C1 segment of cervical spinal cord (tissue), 14 donors: ENCODE results near the gene KCNMB4.
"Not testable (repeated sequence)": the region's sequence is repeated elsewhere in the genome, so short reads cannot be mapped to it uniquely, and the experiment has no call there.

Experiments
- DNase-seq, 14 donors: peaks; one replicate each; lab custom pipeline; 2025; lab: John Stamatoyannopoulos, UW

KCNMB4 gene

GRCh38 chr12:70367258-70368141, 1.4 kb downstream of the KCNMB4 start:
- DNase-seq = peak in 4 of 14 donors; percentile 18 to 61 (median 34)

DNA sequence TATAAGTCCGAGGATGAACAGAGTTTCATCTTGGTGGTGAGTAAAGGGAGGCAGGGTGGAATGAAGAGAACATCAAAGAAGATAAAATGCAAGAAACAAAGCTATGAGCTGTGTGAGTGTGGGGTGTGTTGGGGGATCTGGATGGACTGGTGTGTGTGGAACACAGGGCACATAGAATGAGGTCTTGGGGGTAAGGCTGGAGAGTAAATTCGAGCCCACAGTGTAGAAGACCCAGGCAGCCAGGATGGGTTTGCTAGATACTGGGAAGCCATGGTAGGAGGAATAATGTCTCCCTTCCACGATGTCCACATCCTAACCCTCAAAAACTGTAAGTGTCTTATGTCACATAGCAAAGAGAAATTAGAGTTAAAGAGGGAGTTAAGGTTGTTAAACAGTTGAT, 6.8 kb downstream of the KCNMB4 start:
- DNase-seq = no peak

GRCh38 chr12:70379846-70380245, 13.8 kb downstream of the KCNMB4 start:
- no peak for DNase-seq

DNA sequence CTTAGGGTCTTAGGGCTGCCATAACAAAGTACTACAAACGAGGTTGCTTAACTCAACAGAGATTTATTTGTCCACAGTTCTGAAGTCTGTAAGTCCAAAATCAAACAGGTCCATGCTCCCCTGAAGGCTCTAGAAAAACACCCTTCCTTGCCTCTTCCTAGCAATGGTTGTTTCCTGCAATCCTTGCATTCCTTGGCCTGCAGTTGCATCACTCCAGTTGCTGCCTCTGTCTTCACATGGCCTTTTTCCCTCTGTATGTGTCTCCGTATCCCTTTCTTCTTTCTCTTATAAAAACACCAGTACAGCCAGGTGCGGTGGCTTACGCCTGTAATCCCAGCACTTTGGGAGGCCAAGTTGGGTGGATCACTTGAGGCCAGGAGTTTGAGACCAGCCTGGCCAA, 17.4 kb downstream of the KCNMB4 start:
- no peak for DNase-seq

GRCh38 chr12:70383886-70384285, 17.8 kb downstream of the KCNMB4 start:
- no peak for DNase-seq

- no peak for DNase-seq
These were observed 20.7 kb downstream of the KCNMB4 start for GRCh38 chr12:70386771-70387170.

GRCh38 chr12:70389678-70390077, 23.6 kb downstream of the KCNMB4 start:
- DNase-seq = no peak

- not testable (repeated sequence) for DNase-seq
These were observed 26.5 kb downstream of the KCNMB4 start for GRCh38 chr12:70392631-70393030.

DNA sequence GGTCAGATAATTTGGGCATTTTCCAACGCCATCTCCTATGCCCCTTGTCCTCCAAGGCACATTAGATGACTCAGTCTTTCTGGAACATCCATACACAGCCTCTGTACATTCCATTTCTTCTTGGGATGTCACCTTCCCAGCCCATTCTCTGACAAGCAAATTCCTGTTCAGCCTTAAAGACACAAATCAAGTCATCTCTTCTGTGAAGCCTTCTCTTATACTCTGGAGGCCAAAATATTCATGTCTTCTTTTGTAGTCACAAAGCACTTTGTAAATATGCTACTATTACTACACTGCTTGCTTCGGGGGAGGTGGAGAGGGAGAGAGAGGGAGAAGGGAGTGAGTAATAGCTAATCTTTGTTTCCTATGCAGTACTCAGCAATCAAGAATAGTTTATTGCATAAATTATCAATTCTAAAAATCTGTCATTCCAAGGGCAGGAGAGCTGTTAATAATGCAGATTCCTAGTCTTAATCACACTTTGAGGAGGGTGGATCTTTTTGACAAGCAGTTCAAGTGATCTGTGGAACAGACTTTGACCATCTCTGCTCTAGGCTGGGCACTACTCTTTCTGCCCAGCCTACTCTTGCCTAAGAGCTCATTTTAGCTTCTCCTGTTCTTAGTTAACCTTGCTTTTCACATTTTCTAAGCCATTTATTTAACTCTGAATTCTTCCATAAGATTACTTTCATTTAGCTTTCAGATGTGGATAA, 27.9 kb downstream of the KCNMB4 start:
- DNase-seq = no peak

DNA sequence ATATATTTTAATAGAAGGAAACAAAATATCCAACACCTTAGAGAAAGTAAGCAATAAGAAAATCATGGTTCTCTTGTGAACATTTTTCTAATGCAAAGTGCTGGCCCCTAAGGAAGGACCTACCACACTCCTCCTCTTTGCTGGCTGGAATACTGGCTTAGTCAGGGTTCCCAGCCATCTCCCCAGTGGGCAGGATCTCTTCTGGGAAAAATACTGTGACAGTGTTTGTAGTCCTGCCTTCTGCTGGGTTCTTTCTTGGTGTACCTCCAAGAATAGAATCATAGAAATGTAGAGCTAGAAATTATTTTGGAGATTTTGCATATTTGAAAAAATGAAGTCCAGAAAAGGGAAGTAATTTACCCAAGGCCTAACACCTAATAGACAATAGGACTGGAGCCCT, 31.9 kb downstream of the KCNMB4 start:
- DNase-seq = peak in 1 of 14 donors; percentile 38

DNA sequence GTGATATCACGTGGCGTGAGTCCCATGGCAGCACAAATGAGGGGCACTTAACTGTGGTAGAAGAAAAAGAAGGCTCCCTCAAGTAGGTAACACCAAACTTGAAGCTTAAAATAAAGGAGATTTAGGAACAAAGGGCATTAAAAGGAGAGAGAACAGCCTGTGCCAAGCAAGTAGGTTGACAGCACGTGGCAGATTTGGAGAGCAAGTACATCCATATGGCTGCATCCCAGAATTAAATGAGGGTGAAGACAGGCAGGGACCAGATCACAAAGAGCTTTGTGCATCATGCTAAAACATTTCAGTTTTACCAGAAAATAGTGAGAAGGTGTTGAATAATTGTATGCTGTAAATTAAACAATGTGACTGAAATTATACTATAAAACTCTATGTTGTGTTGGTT, 32.8 kb downstream of the KCNMB4 start:
- DNase-seq = peak in 1 of 14 donors; percentile 85

- peak in 1 of 14 donors; percentile 44 for DNase-seq
These were observed 33.2 kb downstream of the KCNMB4 start for GRCh38 chr12:70399311-70399710.

DNA sequence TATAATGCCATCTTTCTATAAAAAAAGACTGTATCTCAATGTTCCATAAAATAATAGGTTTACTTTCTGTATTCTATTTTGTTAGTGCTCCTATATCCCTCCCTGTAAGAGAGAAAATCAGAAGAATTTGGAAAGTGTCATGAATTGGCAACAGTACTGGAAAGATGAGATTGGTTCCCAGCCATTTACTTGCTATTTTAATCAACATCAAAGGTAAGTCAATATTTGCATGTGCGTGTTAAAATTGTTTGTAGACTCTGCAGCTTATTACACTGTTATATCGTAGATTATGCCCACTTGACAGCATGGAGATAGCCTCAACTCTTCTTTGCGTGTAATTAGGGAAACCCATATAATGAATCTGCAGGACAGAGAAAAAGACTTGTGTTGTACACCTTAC, 34.0 kb downstream of the KCNMB4 start:
- no peak for DNase-seq

GRCh38 chr12:70402597-70402996, 36.5 kb downstream of the KCNMB4 start:
- no peak for DNase-seq

- no peak for DNase-seq
These were observed 37.7 kb downstream of the KCNMB4 start for GRCh38 chr12:70403826-70404225.

GRCh38 chr12:70408004-70408790, 42.1 kb downstream of the KCNMB4 start:
- DNase-seq = peak in 1 of 14 donors; percentile 15

GRCh38 chr12:70415987-70416386, 49.9 kb downstream of the KCNMB4 start:
- DNase-seq = no peak

DNA sequence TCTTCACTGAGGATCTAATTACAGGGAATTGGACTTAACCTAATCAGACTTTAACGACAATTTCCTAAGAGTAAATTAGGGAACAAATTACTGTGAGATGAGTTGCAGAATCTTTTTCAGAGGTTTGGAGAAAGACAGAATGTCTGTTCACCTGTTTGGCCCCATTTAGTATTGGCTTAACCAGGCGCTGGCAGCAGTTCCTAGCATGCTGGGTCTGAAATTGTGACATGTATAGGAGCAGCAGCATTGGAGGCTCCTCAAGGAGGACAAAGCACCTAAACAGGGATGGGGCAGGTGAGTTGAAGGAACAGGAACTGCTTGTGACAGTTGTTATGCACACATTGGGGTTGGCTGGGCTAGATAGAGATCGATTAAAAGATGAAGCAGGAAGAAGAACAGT, 51.0 kb downstream of the KCNMB4 start:
- DNase-seq = peak in 1 of 14 donors; percentile 73

GRCh38 chr12:70418101-70418500, 52.0 kb downstream of the KCNMB4 start:
- DNase-seq = no peak

DNA sequence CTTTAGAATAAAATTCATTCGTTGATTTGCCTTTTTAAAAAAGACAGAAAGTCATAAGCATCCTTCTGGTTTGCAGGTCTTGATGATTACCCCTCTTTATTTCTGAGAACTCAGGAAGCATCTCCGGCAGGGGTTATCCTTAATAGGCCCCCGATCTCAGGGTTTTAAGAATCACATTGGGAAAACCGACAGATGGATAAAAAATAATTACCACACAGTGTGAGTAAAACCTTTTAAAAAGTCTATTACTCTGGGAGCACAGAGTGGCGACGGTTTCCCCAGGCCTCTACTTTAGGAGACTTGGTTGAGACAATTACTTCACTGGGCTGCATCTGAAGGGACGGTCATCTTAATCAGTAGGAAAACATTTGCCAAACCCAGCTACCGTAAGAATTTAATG, 56.5 kb downstream of the KCNMB4 start:
- no peak for DNase-seq

DNA sequence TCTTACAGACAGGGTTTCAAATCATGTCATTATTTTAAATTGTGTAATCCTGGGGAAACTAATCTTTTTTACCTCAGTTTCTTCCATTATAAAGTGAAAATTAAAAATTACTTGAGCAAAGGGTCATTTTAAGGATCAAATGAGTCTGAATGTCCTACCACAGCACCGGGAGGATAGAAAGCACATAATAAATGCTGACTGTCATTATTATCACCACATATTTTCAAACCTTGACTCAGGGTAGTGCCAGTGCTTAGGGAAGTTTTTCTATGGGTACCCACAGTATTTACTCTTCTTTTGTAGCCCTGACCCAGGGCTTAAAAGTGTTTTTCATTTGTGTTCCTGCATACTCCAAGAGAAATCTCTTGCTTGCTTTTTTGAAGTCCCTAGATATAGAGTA, 60.5 kb downstream of the KCNMB4 start:
- no peak for DNase-seq

DNA sequence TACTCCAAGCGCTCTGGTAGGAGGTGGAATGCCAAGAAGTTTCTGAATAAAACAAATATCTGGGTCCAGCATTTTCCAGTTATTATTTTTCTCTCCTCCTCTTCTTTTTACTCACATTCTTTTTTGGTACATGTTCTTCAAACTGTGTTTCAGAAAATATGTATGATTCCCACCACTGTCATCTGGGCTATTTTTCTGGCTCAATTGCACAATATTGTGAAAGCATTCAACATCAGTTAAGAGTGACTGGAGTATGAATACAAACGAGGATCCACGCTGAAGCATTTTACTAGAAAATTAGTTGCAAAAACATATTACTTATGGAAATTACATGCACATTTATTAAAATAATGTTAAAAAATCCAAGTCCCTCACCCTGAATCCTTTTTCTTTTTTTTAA, 61.5 kb downstream of the KCNMB4 start:
- DNase-seq = no peak
